A549 (cell line): ENCODE measurements around the gene MRPS18A.

Experiments
- CBX2 ChIP-seq: fragments of 200-600 bp; sonication (generic); IDR thresholded peaks from 2 replicates; pipeline ENCODE4 v1.6.1; 2016; ENCODE audit warnings: low read depth, mild to moderate bottlenecking, borderline replicate concordance
- TF ChIP-seq, protein P1 (sequence below): fragments of >200 bp; sonication (Bioruptor Twin); formaldehyde crosslinking; IDR thresholded peaks from 3 replicates; pipeline ENCODE4 v1.5.1; 2016
- TF ChIP-seq, protein P2 (sequence below): fragments of 150-350 bp; IDR thresholded peaks from 2 replicates; pipeline ENCODE4 v1.6.1; 2014; ENCODE audit warnings: low read depth, mild to moderate bottlenecking, low read length

DNA sequence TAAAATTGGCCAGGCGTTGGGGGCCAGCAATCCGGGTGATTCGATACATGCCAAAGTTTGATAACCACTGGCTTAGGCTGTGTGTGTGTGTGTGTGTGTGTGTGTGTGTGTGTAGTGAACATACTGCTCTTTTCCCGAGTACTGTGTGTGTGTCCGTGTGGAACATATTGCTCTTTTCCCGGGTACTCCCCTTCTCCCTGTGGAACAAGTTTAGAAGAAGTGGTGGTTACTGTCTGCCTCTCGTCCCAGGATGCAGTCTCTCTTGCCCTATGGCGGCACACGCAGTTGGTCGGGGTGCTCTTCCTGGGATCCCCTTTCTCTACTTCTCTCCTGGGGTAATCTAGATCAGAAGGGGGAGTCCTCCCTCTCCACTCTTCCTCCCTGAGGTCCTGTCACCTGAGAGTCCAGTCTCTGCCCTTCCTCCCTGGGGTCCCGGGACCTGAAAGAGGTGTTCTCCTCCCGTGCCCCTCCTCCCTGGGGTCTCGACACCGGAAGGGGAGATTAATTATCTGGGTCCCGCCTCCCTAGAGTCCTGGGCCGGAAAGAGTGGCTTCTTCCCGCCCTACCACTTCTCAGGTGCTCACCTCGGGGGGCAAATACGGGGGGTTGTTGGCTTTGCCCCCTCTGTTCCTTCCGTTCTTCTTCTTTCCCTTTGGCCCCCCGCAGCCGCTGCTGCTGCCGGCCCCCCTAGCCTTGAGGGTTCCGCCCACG is 59.0 kb downstream of the MRPS18A start:
- TF ChIP-seq, protein P1, sequence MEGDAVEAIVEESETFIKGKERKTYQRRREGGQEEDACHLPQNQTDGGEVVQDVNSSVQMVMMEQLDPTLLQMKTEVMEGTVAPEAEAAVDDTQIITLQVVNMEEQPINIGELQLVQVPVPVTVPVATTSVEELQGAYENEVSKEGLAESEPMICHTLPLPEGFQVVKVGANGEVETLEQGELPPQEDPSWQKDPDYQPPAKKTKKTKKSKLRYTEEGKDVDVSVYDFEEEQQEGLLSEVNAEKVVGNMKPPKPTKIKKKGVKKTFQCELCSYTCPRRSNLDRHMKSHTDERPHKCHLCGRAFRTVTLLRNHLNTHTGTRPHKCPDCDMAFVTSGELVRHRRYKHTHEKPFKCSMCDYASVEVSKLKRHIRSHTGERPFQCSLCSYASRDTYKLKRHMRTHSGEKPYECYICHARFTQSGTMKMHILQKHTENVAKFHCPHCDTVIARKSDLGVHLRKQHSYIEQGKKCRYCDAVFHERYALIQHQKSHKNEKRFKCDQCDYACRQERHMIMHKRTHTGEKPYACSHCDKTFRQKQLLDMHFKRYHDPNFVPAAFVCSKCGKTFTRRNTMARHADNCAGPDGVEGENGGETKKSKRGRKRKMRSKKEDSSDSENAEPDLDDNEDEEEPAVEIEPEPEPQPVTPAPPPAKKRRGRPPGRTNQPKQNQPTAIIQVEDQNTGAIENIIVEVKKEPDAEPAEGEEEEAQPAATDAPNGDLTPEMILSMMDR = no peak
- TF ChIP-seq CBX2 = no peak
- TF ChIP-seq, protein P2, sequence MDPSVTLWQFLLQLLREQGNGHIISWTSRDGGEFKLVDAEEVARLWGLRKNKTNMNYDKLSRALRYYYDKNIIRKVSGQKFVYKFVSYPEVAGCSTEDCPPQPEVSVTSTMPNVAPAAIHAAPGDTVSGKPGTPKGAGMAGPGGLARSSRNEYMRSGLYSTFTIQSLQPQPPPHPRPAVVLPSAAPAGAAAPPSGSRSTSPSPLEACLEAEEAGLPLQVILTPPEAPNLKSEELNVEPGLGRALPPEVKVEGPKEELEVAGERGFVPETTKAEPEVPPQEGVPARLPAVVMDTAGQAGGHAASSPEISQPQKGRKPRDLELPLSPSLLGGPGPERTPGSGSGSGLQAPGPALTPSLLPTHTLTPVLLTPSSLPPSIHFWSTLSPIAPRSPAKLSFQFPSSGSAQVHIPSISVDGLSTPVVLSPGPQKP = no peak
